Subcutaneous adipose tissue (tissue), 4 donors: ENCODE measurements around the gene PCYT2. TPM values are rescaled to one million over a fixed set of nuclear protein-coding genes. Genes with fewer than 3 reads are reported as not detected.

Source experiments
- total RNA-seq, 4 donors: library from RNA; depleted of rRNA; stranded (reverse); fragments of >200 nt; gene quantifications; one replicate each; pipeline ENCODE4 v1.1.0, GENCODE V29; 2016
- TF ChIP-seq, protein P1 (sequence below): fragments of 450-650 bp; IDR thresholded peaks from one replicate; pipeline ENCODE4 v1.5.1; 2016; ENCODE audit warnings: low read depth, mild to moderate bottlenecking, control low read depth, antibody characterized with exemption, moderate library complexity

PCYT2 gene
- total RNA-seq, 4 donors from 2014 or later = 23.8 to 130 (median 39.7) TPM

DNA sequence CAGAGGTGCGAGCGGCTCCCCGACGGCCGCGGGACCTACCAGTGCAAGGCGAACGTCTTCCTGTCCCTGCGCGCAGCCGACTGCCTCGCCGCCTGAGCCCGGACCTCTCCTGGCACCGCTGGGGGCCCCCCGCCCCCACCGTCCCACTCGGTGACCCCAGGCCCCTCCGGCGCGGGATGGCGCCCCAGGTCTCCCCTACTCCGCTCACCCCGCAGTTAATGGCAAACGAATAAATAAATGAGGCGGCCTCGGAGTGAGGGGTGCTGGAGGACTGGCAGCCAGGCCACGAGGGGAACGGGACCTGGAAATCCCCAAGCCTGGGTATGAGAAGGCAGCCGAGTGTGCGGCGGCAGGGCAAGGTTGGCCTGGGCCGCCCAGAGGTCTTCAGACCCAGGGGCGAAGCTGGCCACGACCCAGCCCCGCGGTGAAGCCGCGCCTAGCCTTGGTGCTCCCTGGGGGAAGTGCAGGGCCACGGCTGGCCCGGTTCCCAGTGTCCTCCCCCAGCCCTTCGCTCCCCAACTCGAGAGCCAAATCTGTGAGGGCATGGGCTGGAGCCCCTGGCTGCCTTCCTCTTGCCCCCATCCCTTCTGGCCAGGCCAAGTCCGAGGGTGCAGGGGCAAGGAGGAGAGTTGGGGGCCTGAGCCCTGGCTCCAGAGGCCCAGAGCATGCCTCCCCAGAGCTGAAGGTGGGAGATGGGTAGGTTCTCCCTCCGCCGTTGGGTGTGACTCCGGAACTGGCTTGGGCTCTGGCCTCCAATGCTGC lies 8.4 kb downstream of the PCYT2 start:
- TF ChIP-seq, protein P1, sequence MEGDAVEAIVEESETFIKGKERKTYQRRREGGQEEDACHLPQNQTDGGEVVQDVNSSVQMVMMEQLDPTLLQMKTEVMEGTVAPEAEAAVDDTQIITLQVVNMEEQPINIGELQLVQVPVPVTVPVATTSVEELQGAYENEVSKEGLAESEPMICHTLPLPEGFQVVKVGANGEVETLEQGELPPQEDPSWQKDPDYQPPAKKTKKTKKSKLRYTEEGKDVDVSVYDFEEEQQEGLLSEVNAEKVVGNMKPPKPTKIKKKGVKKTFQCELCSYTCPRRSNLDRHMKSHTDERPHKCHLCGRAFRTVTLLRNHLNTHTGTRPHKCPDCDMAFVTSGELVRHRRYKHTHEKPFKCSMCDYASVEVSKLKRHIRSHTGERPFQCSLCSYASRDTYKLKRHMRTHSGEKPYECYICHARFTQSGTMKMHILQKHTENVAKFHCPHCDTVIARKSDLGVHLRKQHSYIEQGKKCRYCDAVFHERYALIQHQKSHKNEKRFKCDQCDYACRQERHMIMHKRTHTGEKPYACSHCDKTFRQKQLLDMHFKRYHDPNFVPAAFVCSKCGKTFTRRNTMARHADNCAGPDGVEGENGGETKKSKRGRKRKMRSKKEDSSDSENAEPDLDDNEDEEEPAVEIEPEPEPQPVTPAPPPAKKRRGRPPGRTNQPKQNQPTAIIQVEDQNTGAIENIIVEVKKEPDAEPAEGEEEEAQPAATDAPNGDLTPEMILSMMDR = no peak

DNA sequence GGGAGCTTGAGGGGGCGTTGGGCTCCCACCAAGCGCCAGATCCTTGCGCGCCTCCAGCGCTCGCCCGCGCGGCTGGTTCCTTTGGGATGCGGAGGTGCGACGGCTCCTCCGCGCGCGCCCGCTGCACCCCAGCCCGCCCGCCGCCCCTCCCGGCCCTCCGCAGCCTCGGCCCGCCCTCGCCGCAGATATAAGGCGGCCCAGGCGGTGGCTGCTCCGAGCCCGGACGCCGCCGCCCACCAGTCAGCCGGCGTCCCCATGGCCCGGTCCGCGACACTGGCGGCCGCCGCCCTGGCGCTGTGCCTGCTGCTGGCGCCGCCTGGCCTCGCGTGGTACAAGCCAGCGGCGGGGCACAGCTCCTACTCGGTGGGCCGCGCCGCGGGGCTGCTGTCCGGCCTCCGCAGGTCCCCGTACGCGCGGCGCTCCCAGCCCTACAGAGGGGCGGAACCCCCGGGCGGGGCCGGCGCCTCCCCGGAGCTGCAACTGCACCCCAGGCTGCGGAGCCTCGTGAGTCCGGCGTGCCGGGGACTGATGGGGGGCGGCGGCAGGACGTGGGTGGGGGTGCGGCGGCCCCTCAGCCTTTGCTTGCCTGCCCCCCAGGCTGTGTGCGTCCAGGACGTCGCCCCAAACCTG lies 9.1 kb downstream of the PCYT2 start, which contains the start of gene NPB:
NPB (plus strand) TSS at position 216 of the 630 bp plus-strand sequence; CDS start at position 256, 40 bp downstream.
- TF ChIP-seq, protein P1 = no peak

DNA sequence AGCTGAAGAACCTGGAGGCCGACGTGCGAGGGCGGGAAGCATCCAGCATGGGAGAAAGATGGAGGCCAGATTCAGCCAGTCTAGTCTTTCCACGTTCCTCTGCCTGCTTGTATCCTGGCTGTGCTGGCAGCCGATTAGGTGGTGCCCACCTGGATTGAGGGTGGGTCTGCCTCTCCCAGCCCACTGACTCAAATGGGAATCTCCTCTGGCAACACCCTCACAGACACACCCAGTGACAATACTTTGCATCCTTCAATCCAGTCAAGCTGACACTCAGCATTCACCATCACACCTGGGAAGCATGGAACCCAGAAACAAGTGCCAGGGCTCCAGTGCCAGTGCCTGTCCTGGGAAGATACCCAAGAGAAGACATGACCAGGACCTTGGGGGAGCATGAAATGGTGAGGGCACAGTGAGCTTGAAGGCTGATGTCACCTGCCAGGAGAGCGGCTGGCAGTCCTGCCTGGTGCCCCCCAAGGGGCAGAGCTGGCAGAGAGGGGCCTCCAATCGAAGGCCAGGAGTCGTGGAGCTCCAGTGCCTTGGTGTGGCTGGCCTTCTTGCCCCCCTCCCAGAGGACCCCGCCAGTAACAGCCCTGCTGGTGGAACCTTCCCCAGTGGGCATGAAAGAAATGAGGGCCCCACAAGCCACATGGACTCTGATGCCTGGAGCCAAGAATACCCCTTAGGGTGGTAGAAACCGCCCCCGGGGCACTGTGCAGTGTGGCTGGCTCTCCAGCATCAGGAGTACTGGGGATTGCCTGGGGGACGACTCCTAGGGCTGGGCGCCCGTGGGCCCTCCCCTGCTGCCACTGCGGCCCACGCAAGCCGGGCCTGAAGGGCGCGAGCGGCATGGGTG lies 9.8 kb downstream of the PCYT2 start:
- TF ChIP-seq, protein P1 = no peak

DNA sequence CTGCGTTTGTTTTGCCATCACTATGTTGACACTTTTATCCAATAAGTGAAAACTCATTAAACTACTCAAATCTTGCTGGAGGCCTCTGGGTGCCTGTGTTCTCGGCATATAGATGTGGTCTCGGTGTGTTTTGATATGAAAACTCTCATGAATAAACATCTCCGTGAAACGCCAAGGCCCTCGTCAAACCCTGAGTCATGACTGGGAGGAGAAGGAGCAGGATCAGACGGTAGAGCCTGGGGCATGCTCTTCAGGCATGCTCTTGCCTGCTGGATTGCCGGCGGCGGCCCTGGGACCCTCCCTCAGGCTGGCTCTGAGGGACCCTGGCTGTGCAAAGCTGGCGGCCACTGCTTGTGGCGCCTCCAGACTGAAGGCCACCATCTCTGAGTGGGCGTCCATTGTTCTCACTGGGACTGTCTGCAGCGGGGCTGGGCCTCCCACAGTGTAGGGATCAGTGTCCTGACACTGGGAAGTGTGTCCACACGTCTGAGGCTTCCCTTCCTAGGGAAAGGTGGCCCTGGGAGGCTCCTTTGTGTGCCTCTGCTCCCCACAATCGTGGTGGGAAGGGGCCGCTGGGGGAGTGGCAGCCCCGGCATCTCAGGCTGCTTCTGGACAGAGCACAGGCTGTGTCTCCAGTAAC lies 10.9 kb downstream of the PCYT2 start:
- TF ChIP-seq, protein P1 = no peak

DNA sequence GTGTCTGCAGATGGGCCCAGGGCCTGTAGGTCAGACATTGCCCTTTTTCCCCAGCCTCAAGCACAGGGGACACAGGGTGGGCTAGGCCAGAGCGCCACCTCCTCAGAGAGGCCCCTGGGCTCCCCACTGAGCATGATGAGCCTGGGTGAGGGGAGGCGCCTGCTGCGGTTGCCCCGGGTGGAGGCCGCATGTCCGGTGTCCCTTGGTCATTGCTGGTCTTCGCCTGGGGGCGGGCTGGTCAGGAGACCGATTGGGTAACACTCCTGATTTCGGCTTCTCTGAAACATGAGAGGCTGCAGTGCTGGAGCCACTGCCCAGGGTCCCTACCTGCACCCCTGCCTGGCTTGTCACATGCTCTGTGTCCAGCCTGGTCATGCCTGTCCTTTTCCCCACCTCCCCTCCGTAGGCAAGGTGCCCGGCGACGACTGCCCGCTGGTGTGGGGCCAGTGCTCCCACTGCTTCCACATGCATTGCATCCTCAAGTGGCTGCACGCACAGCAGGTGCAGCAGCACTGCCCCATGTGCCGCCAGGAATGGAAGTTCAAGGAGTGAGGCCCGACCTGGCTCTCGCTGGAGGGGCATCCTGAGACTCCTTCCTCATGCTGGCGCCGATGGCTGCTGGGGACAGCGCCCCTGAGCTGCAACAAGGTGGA lies 11.6 kb downstream of the PCYT2 start:
- TF ChIP-seq, protein P1 = no peak

DNA sequence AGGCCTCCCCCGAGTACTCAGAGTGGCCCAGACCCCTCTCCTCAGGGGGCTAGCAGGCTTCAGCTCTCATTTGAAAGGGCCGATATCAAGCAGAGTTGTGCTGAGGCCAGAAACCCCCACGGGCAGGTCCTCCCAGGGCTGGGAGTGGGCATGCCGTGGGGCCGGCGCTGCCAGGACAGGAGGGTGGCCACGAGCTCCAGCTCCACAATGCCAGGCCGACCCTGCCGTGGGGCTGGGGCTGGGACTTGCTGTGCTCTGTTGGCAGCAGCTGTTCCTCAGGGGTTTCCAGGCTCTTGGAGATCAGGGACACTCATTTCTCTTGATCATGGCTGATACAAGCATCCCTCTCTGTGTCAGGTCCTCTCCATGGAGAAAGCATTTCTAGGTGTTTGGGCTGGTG lies 12.3 kb downstream of the PCYT2 start:
- TF ChIP-seq, protein P1 = no peak
